Adrenal gland (tissue), 12 donors: ENCODE data around the gene NEU2. TPM values are rescaled to one million over a fixed set of nuclear protein-coding genes. Genes with fewer than 3 reads are reported as not detected.

Experiments
- DNase-seq, 7 donors: peaks; one replicate each; pipeline ENCODE4 v3.0.0-alpha.2; 2019 to 2020
- H3K27ac ChIP-seq, 5 donors: fragments of 200-600 bp; sonication (generic) in 4 of 5; 1 replicate in 3 of 5; 2 replicates in 2 of 5; pipeline versions ENCODE4 v1.5.1 to v1.8.0; 2016 to 2020; ENCODE audit warnings: mild to moderate bottlenecking in 1 of 5
- H3K27me3 ChIP-seq: fragments of 200-600 bp; 2 replicates; pipeline ENCODE4 v1.8.0; 2021
- H3K36me3 ChIP-seq, 2 donors: fragments of 200-600 bp; replicated peaks in 1 of 2; 1 replicate in 1 of 2; 2 replicates in 1 of 2; pipeline versions ENCODE4 v1.5.1 to v1.8.0; 2018 to 2022
- H3K4me1 ChIP-seq, 2 donors: fragments of 200-600 bp; replicated peaks in 1 of 2; 1 replicate in 1 of 2; 2 replicates in 1 of 2; pipeline versions ENCODE4 v1.5.1 to v1.8.0; 2018 to 2021
- H3K4me3 ChIP-seq, 4 donors: fragments of 200-600 bp; sonication (generic) in 3 of 4; one replicate each; pipeline ENCODE4 v1.5.1; 2016 to 2018
- H3K9me3 ChIP-seq, 3 donors: fragments of 200-600 bp; sonication (generic) in 1 of 3; replicated peaks in 1 of 3; 1 replicate in 2 of 3; 2 replicates in 1 of 3; pipeline versions ENCODE4 v1.5.1 to v1.8.0; 2016 to 2021
- CTCF ChIP-seq, 6 experiments: fragments of 450-650 bp in 4 of 6; fragments of 200-600 bp in 2 of 6; sonication (generic) in 1 of 6; IDR thresholded peaks; 1 replicate in 5 of 6; 2 replicates in 1 of 6; pipeline versions ENCODE4 v1.5.1 to v1.8.0; 2016 to 2021; ENCODE audit warnings: antibody characterized with exemption in 6 of 6, mild to moderate bottlenecking in 2 of 6, moderate library complexity in 1 of 6
- POLR2A ChIP-seq, 2 donors: fragments of 450-650 bp; IDR thresholded peaks; one replicate each; pipeline ENCODE4 v1.6.1; 2017; ENCODE audit warnings: antibody characterized with exemption in 2 of 2, mild to moderate bottlenecking in 2 of 2, moderate library complexity in 1 of 2
- WGBS, 4 donors: extraction: QIAGEN DNeasy Blood & Tissue Kit in 2 of 4; methylation state at CpG; one replicate each; pipeline versions ENCODE4 v1.1.5 to v1.1.7; 2013 to 2017; 5-methylcytosine and 5-hydroxymethylcytosine counted together
- intact Hi-C, 2 donors: fragments of 100-400 bp; cut with DNase I; formaldehyde crosslinking; loops; one replicate each; pipeline versions ENCODE4 v1.14.1 to v1.15.0; 2022 to 2023
- polyA plus RNA-seq, 3 donors: library from polyadenylated mRNA; stranded (reverse); fragments of 200-250 nt in 2 of 3; fragments of 350-450 nt in 1 of 3; fragmentation: Illumina TruSeq in 1 of 3; extraction: RNeasy Lipid Tissue Mini Kit (QIAGEN cat#74804) in 1 of 3; gene quantifications; one replicate each; pipeline ENCODE4 v1.2.3, GENCODE V29; 2013 to 2014
- total RNA-seq, 9 donors: library from RNA; depleted of rRNA in 4 of 9; stranded (reverse); fragments of >200 nt in 4 of 9; fragments of 120-200 nt in 1 of 9; fragmentation: NEBNext Ultra II Directional in 1 of 9; extraction: Animal tissue kit (Norgen Biotek cat#: 25700) in 1 of 9; gene quantifications; one replicate each; pipeline versions ENCODE4 v1.1.0 to v1.2.4, GENCODE V29; 2013 to 2023
- donor health status: healthy with polysubstance abuse.
- donor health status: Bipolar disorder and iron deficiency.
- donor health status: DM: yes; HTN: yes; CAD: no.
- donor health status: DM: no; HTN: no; CAD: no.
- donor health status: DM: no; HTN: no; CAD: no.
- donor health status: DM: yes; HTN: yes; CAD: no.

NEU2 gene
- total and polyA plus RNA-seq, 12 donors: not detected

GRCh38 chr2:232997749-232998665 is 34.5 kb upstream of the NEU2 start:
- no peak for TF ChIP-seq POLR2A (IDR thresholded peaks at IDR 0.05)
- no peak for TF ChIP-seq CTCF (IDR thresholded peaks at IDR 0.05)
- no peak overlapping the region for H3K27ac ChIP-seq
- 87 to 95% (median 91%) methylated on average over 10 to 18 of the region's 18 CpGs for WGBS, 4 donors
- intact Hi-C loops: no loop called here
- no peaks in the 10 kb centered on the region for H3K27me3 ChIP-seq
- H3K36me3 ChIP-seq: no peaks in the 10 kb centered on the region
- DNase-seq: peak in 1 of 7 donors; percentile 6
- no peak overlapping the region for H3K4me3 ChIP-seq
- no peaks in the 10 kb centered on the region for H3K4me1 ChIP-seq
- H3K9me3 ChIP-seq: no peaks in the 10 kb centered on the region

- no peaks in the 10 kb centered on the region for H3K9me3 ChIP-seq
- H3K27ac ChIP-seq: no peak overlapping the region
- WGBS, 4 donors: 84 to 93% (median 88%) methylated on average over 3 to 5 of the region's 5 CpGs
- intact Hi-C loops: no loop called here
- H3K27me3 ChIP-seq: no peaks in the 10 kb centered on the region
- H3K36me3 ChIP-seq: no peaks in the 10 kb centered on the region
- H3K4me3 ChIP-seq: no peak overlapping the region
- DNase-seq: peak in 1 of 7 donors; percentile 3
- no peak for TF ChIP-seq POLR2A (IDR thresholded peaks at IDR 0.05)
- TF ChIP-seq CTCF (IDR thresholded peaks at IDR 0.05): no peak
- H3K4me1 ChIP-seq: no peaks in the 10 kb centered on the region
These were observed 33.8 kb upstream of the NEU2 start for GRCh38 chr2:232998666-232998985.

- Histone ChIP-seq H3K4me1 (no peaks in the 10 kb centered on the region), H3K4me3 (no peak overlapping the region), H3K36me3 (no peaks in the 10 kb centered on the region), H3K27me3 (no peaks in the 10 kb centered on the region), H3K9me3 (no peaks in the 10 kb centered on the region), H3K27ac (no peak overlapping the region)
- DNase-seq: peak in 1 of 7 donors; percentile 5
- TF ChIP-seq CTCF (IDR thresholded peaks at IDR 0.05): no peak
- no peak for TF ChIP-seq POLR2A (IDR thresholded peaks at IDR 0.05)
- 85 to 93% (median 89%) methylated on average over 5 to 7 of the region's 7 CpGs for WGBS, 4 donors
- intact Hi-C loops: no loop called here
These were observed 33.1 kb upstream of the NEU2 start for GRCh38 chr2:232999354-232999753.

GRCh38 chr2:233000886-233001750 is 31.4 kb upstream of the NEU2 start:
- Histone ChIP-seq H3K27ac (no peak overlapping the region), H3K4me3 (no peak overlapping the region), H3K9me3 (no peaks in the 10 kb centered on the region), H3K36me3 (no peaks in the 10 kb centered on the region), H3K27me3 (no peaks in the 10 kb centered on the region), H3K4me1 (no peaks in the 10 kb centered on the region)
- whole genome bisulfite sequencing, 4 donors: 89 to 92% (median 90%) methylated on average over 17 to 20 of the region's 20 CpGs
- intact Hi-C loops: no loop called here
- DNase-seq: peak in 3 of 7 donors; percentile 6 to 21 (median 10)
- TF ChIP-seq POLR2A (IDR thresholded peaks at IDR 0.05): no peak
- TF ChIP-seq CTCF (IDR thresholded peaks at IDR 0.05): no peak
